ACC112 (cell line): ENCODE data around the gene GTF3C2.

Source experiments
- H2AFZ ChIP-seq: fragments of 200-600 bp; sonication (generic); one replicate; pipeline ENCODE4 v1.6.0; 2017; ENCODE audit warnings: antibody characterized with exemption, low read length; ENCODE audit not compliant: unreplicated experiment
- H3K27ac ChIP-seq: fragments of 200-600 bp; sonication (generic); 2 replicates; pipeline ENCODE4 v1.5.1; 2014; ENCODE audit warnings: low read depth, mild to moderate bottlenecking, antibody characterized with exemption, low read length, moderate library complexity
- H3K27me3 ChIP-seq: fragments of 200-600 bp; sonication (generic); 2 replicates; pipeline ENCODE4 v1.6.1; 2014; ENCODE audit warnings: mild to moderate bottlenecking, antibody characterized with exemption, low read length, moderate library complexity, mixed read lengths; ENCODE audit not compliant: insufficient read depth
- H3K36me3 ChIP-seq: fragments of 200-600 bp; sonication (generic); 2 replicates; pipeline ENCODE4 v1.6.1; 2016; ENCODE audit warnings: mild to moderate bottlenecking, antibody characterized with exemption, low read length, moderate library complexity, mixed read lengths; ENCODE audit not compliant: insufficient read depth
- H3K4me1 ChIP-seq: fragments of 200-600 bp; sonication (generic); one replicate; pipeline ENCODE4 v1.6.1; 2016; ENCODE audit warnings: low read length, mixed read lengths; ENCODE audit not compliant: insufficient read depth, unreplicated experiment, control insufficient read depth
- H3K4me3 ChIP-seq: fragments of 200-600 bp; sonication (generic); 2 replicates; pipeline ENCODE4 v1.5.1; 2014; ENCODE audit warnings: mild to moderate bottlenecking, low read depth, low read length
- H3K79me2 ChIP-seq: fragments of 200-600 bp; sonication (generic); one replicate; pipeline ENCODE4 v1.6.0; 2016; ENCODE audit warnings: low read length; ENCODE audit not compliant: control insufficient read depth, unreplicated experiment, insufficient read depth

Gene GTF3C2, protein sequence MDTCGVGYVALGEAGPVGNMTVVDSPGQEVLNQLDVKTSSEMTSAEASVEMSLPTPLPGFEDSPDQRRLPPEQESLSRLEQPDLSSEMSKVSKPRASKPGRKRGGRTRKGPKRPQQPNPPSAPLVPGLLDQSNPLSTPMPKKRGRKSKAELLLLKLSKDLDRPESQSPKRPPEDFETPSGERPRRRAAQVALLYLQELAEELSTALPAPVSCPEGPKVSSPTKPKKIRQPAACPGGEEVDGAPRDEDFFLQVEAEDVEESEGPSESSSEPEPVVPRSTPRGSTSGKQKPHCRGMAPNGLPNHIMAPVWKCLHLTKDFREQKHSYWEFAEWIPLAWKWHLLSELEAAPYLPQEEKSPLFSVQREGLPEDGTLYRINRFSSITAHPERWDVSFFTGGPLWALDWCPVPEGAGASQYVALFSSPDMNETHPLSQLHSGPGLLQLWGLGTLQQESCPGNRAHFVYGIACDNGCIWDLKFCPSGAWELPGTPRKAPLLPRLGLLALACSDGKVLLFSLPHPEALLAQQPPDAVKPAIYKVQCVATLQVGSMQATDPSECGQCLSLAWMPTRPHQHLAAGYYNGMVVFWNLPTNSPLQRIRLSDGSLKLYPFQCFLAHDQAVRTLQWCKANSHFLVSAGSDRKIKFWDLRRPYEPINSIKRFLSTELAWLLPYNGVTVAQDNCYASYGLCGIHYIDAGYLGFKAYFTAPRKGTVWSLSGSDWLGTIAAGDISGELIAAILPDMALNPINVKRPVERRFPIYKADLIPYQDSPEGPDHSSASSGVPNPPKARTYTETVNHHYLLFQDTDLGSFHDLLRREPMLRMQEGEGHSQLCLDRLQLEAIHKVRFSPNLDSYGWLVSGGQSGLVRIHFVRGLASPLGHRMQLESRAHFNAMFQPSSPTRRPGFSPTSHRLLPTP

DNA sequence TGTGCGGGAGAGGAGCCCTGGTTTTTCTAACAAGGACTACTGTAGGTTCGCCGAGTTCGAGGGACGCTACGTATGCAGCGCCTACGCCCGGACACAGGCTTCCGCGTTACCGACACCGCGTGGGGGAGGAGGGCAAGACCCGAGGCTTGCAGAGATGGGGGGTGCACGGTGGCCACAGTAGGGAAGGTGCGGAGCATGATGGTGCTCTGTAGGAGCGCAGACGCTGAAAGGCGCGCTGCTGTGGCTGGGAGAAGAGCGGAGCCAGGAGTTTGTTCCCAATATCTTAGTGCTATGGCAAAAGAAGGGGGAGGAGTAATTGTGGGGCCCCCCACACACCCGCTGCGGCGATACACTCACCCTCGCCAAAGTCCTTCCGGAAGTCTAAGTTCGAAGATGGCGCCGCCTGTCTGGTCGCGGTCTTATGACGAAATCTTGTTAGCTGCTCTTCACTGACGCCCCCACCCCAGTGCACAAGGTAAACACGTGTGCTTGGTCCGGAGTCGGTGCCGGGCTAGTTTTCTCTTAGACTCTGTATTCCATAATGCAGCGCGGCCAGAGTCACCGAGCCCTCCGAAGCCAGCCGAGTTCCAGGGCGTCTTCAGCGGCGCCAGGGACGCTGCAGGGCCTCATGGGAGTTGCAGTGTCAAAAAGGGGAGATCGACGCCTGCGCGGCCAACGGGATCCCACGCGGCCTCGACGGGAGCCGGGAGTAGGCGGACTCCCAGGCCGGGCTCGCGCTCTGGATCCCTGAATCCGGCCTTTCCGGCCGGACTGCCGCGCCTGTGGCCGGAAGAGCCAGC lies at the start of gene GTF3C2:
Gene GTF3C2, minus strand, starts transcription at position 383 of the 800 bp plus-strand sequence. CDS start 13,210 bp downstream, outside the sequence.
- Histone ChIP-seq H3K4me1 (peaks cover 20% of the 10 kb centered on the region), H3K27me3 (no peaks in the 10 kb centered on the region), H2AFZ (peak within 1 kb of the TSS; percentile 90), H3K27ac (peak within 1 kb of the TSS; percentile 83), H3K79me2 (peaks cover 51% of the 10 kb centered on the region), H3K4me3 (peak within 1 kb of the TSS; percentile 85), H3K36me3 (no peaks in the 10 kb centered on the region)

DNA sequence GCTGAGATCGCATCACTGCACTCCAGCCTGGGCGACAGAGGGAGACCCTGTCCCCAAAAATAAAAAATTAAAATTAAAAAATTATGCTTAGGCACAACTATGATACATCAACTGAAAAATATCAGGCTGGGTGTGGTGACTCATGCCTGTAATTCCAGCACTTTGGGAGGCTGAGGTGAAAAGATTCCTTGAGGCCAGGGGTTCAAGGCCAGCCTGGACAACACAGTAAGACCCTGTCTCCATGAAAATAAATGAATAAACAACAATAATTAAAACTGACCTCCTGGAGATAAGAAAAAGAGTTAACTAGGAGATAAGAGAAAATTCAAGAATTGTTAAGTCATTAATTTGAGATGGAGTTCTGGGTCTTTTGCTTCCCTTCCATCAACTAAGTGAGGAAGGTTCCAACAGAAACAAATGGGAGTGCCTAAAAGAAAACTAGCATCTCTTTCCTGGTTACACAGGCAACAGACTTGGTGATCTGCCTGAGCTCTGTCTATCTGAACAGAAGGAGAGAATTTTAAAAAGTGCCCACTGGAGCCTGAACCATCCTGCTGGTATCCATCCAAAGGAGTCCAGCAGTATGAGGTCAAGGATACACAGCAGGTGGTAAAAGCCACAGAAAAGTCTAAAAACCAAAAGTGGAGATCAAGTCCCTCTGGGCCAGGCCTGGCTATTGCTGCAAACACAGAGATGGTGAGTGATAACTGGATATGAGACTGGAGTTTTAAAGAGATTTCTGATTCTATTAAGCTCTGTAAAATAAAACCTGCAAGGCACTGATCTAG lies 44.0 kb upstream of the GTF3C2 start:
- H3K79me2 ChIP-seq: peaks cover 97% of the 10 kb centered on the region
- peaks cover 7% of the 10 kb centered on the region for H3K4me1 ChIP-seq
- H3K27ac ChIP-seq: no peak overlapping the region
- H3K27me3 ChIP-seq: no peaks in the 10 kb centered on the region
- no peak overlapping the region for H3K4me3 ChIP-seq
- H2AFZ ChIP-seq: no peak overlapping the region
- H3K36me3 ChIP-seq: no peaks in the 10 kb centered on the region

DNA sequence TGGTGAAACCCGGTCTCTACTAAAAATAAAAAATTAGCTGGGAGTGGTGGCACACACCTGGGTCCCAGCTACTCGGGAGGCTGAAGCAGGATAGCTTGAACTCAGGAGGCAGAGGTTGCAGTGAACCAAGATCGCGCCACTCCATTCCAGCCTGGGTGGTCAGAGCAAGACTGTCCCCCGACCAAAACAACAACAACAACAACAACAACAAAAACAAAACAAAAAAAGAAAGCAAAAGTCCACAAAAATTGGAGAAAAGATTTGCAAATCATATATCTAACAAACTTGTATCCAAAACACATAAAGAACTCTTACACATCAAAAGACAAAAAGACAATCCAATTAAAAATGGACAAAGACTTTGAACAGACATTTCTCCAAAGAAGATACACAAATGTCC lies 42.4 kb upstream of the GTF3C2 start:
- H3K4me1 ChIP-seq: peaks cover 7% of the 10 kb centered on the region
- no peak overlapping the region for H3K4me3 ChIP-seq
- H2AFZ ChIP-seq: no peak overlapping the region
- H3K79me2 ChIP-seq: peaks cover 92% of the 10 kb centered on the region
- no peaks in the 10 kb centered on the region for H3K27me3 ChIP-seq
- no peak overlapping the region for H3K27ac ChIP-seq
- H3K36me3 ChIP-seq: no peaks in the 10 kb centered on the region

DNA sequence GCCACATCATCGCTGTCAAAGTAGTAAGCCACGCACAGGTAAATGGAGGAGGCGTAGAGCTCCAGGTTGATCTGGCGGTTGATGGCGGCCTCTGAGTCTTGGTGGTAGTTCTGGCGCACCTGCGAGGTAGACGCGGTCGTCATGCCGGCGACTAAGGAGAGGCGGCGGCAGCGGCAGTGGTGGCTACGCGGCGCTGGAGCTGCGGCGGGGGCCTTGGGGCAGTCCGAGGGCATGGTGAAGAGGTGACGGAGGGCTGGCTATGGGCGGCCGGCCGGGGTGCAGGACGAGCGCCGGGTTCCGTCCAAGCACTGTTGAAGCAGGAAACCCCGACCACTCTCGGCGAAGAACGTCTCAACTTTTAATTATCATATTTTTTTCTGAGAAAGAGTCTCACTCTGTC lies 36.7 kb upstream of the GTF3C2 start:
- H3K27ac ChIP-seq: no peak overlapping the region
- no peak overlapping the region for H2AFZ ChIP-seq
- H3K79me2 ChIP-seq: peaks cover 83% of the 10 kb centered on the region
- H3K4me1 ChIP-seq: no peaks in the 10 kb centered on the region
- H3K36me3 ChIP-seq: peaks cover 5% of the 10 kb centered on the region; the same call in 1 of the 2 replicates
- no peaks in the 10 kb centered on the region for H3K27me3 ChIP-seq
- no peak overlapping the region for H3K4me3 ChIP-seq

DNA sequence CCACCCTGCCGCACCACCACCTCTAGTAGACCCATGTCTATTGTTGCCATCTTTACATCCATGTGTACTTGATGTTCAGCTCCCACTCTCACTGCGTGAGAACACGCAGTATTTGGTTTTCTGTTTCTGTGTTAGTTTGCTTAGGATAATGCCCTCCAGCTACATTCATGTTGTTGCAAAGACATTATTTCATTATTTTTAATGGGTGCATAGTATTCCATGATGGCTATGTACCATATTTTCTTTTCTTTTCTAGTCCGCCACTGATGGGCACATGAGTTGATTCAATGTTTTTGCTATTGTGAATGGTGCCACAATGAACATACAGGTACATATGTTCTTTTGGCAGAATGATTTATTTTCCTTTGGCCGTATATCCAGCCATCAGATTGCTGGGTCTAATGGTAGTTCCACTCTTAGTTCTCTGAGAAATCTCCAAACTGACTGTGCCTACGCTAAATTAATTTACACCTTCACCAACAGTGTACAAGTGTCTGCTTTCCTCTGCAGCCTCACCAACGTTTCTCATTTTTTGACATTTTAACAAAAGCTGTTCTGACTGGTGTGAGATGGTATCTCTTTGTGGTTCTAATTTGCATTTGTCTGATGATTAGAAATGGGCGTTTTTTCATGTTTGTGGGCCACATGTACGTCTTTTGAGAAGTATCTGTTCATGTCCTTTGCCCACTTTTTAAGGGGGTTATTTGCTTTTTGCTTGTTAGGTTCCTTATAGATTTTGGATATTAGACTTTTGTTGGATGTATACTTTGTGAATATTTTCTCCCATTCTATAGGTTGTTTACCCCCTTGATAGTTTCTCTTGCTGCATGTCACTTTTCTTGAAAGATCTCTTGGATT lies 34.5 kb upstream of the GTF3C2 start:
- no peak overlapping the region for H3K27ac ChIP-seq
- H3K79me2 ChIP-seq: peaks cover 64% of the 10 kb centered on the region
- H2AFZ ChIP-seq: no peak overlapping the region
- H3K4me3 ChIP-seq: no peak overlapping the region
- H3K36me3 ChIP-seq: peaks cover 7% of the 10 kb centered on the region
- no peaks in the 10 kb centered on the region for H3K27me3 ChIP-seq
- H3K4me1 ChIP-seq: no peaks in the 10 kb centered on the region

DNA sequence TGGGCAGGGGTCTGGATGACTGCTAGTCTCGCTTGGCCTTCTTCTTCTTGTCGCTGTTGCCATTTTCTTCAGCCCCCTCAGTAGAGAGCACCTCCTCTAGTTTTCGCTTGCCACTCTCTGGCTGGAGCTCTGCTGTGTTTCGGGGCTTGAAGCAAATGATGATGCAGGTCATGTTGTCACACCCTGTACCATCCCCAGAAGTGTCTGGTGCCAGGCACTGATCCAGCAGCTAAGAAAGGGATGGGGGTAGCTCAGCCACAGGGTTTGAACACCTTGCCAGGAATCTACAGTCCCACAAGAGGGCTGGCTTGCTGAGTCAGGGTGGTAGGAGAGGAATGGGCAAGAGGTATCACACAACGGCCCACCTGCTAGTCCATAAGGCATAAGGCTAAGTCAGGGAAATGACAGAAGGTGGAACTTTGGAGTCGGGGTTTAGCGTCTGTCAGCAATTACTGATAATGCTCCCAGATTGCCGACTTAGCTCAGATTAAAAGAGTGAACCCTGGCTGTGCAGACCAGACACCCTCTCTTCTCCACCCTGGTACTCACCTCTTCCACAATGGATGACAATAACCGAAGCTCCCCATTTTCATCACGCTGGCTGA lies 25.1 kb upstream of the GTF3C2 start:
- Histone ChIP-seq H3K27me3 (no peaks in the 10 kb centered on the region), H3K4me1 (peaks cover 21% of the 10 kb centered on the region), H2AFZ (peak overlapping the region; percentile 15), H3K4me3 (no peak overlapping the region; the same call in 1 of the 2 replicates), H3K36me3 (peaks cover 25% of the 10 kb centered on the region), H3K79me2 (peaks cover 16% of the 10 kb centered on the region), H3K27ac (peak overlapping the region; percentile 82; the same call in 1 of the 2 replicates)

DNA sequence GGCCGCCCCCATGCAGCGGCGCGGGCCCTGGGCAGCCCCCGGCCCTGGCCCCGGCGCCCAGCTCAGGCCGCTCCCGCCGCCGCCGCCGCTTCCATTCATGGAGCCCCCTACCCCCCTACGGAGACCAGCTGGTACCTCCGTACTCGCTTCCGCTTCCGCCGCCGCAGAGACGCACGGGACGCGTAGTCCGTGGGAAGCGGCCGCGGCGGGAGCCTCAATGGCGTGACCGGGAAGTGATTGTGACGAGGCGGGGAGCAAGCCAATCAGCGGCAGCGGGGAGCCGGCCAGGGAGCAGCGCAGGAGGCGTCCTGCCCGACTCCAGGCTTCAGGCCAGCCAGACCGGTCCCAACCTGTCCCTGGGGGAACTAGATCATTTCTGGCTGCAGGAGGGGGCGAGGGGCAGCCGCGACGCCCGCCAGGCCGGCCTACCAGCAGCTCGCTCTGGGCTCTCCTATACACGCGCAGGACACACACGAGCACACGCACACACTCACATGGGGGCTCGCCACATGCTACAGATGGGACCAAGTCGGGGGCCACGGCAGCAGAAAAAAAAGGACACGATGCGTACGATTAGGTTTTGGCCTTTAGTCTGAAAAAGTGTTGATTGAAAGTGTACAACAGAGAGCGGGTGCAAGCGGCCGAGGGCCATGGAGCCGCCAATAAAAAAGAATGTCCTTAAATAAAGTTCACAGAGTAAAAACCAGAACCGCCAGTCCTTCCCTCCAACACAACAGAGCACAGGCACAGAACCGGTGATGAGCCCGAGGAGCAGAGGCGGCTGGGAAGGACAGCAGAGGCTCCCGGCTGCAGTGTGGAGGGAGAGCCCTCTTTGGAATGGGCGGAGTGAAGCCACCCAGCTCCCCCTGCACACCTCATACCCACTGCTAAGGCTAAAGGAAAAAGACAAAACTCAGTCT lies 24.3 kb upstream of the GTF3C2 start, which contains the start of gene ZNF513:
Gene ZNF513, minus strand, starts transcription at position 109 of the 920 bp plus-strand sequence. CDS start 208 bp downstream, outside the sequence.
- Histone ChIP-seq H3K27ac (peak within 1 kb of the TSS; percentile 82), H3K79me2 (peaks cover 16% of the 10 kb centered on the region), H3K4me3 (peak within 1 kb of the TSS; percentile 80), H2AFZ (peak within 1 kb of the TSS; percentile 15), H3K27me3 (no peaks in the 10 kb centered on the region), H3K4me1 (peaks cover 21% of the 10 kb centered on the region), H3K36me3 (peaks cover 22% of the 10 kb centered on the region)

DNA sequence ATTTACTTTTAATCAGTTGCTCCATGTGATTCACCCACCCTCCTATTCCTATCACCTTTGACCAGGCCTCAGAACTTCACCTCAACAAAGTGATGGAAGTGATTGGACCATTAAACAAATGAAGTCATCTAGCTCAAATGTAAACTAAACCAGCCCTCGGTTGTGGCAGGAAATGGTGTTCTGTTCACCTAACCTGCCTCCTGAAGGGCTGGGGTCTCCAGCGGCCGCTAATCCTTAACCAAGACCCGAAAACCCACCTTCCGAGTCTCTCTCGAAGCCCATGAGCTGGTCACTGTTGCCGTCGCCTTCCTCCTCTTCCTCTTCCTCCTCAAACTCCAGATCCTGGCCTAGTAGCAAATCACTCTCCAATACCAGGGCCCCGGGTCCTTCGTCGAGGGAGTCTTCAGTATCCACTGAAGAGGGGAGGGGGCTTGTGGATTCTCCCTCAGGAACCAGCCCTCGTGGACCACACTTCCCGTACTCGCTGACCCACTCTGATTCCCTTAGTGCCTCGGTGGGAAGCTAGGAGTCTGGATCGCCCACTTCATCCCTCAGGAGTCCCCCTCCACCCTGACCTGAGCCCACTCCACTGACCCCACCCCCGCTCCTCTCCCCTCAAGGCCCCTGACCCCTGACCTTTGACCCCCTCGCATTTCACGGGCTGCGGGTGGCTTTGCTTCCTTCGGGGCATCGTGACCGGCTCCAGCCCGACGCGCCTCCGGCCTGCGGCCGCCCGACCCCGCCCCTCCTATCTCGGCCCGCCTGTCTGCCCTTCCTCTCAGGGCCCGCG lies 23.5 kb upstream of the GTF3C2 start:
- Histone ChIP-seq H3K4me1 (peaks cover 21% of the 10 kb centered on the region), H3K4me3 (peak overlapping the region; percentile 80), H3K36me3 (peaks cover 13% of the 10 kb centered on the region; the same call in 1 of the 2 replicates), H3K27me3 (no peaks in the 10 kb centered on the region), H3K79me2 (peaks cover 16% of the 10 kb centered on the region), H3K27ac (peak overlapping the region; percentile 82), H2AFZ (no peak overlapping the region)
